GM23338 (cell line): ENCODE measurements around the gene SPATA33. TPM values are rescaled to one million over a fixed set of nuclear protein-coding genes. Genes with fewer than 3 reads are reported as not detected.

ENCODE experiments used
- ATAC-seq: fragments of 200-7000 bp; cut with Tn5 transposase; 3 replicates; pipeline ENCODE4 v1.9.1; 2020
- DNase-seq: peaks from one replicate; pipeline ENCODE4 v3.0.0-alpha.2; 2015; ENCODE audit warnings: low spot score
- H2AFZ ChIP-seq: fragments of 200-600 bp; sonication (generic); 2 replicates; pipeline ENCODE4 v1.8.0; 2016; ENCODE audit warnings: antibody characterized with exemption, mild to moderate bottlenecking, moderate library complexity
- H3F3A ChIP-seq: fragments of 200-600 bp; sonication (generic); replicated peaks from 2 replicates; pipeline ENCODE4 v1.8.0; 2017; ENCODE audit warnings: antibody characterized with exemption, mixed run types, low read depth
- H3K27ac ChIP-seq: fragments of 200-600 bp; sonication (generic); 2 replicates; pipeline ENCODE4 v1.6.1; 2016; ENCODE audit warnings: low read depth
- H3K27me3 ChIP-seq: fragments of 200-600 bp; sonication (generic); 2 replicates; pipeline ENCODE4 v1.8.0; 2016; ENCODE audit warnings: mild to moderate bottlenecking, mixed run types, moderate library complexity; ENCODE audit not compliant: insufficient read depth
- H3K36me3 ChIP-seq: fragments of 200-600 bp; sonication (generic); 2 replicates; pipeline ENCODE4 v1.8.0; 2016; ENCODE audit warnings: mild to moderate bottlenecking; ENCODE audit not compliant: insufficient read depth
- H3K4me1 ChIP-seq: fragments of 200-600 bp; sonication (generic); 2 replicates; pipeline ENCODE4 v1.8.0; 2016; ENCODE audit warnings: mild to moderate bottlenecking, moderate library complexity; ENCODE audit not compliant: insufficient read depth
- H3K4me2 ChIP-seq: fragments of 200-600 bp; sonication (generic); 2 replicates; pipeline ENCODE4 v1.7.1; 2017; ENCODE audit warnings: mixed run types
- H3K4me3 ChIP-seq: fragments of 200-600 bp; sonication (generic); 2 replicates; pipeline ENCODE4 v1.6.1; 2016; ENCODE audit warnings: mixed run types
- H3K79me2 ChIP-seq: fragments of 200-600 bp; sonication (generic); replicated peaks from 2 replicates; pipeline ENCODE4 v1.8.0; 2017; ENCODE audit warnings: mild to moderate bottlenecking; ENCODE audit not compliant: insufficient read depth
- H3K9me2 ChIP-seq: fragments of 200-600 bp; sonication (generic); 2 replicates; pipeline ENCODE4 v1.8.0; 2017; ENCODE audit not compliant: insufficient read depth
- H4K20me1 ChIP-seq: fragments of 200-600 bp; sonication (generic); replicated peaks from 2 replicates; pipeline ENCODE4 v1.8.0; 2017; ENCODE audit warnings: mild to moderate bottlenecking; ENCODE audit not compliant: insufficient read depth
- H3K27ac Mint-ChIP-seq: 2 replicates; pipeline ENCODE4 v1.8.0; 2020; ENCODE audit warnings: inconsistent platforms, mild to moderate bottlenecking, moderate library complexity, mixed read lengths
- H3K27me3 Mint-ChIP-seq: 3 replicates; pipeline ENCODE4 v1.8.0; 2022; ENCODE audit warnings: low read depth, mild to moderate bottlenecking, moderate library complexity, mixed read lengths, inconsistent platforms; ENCODE audit not compliant: insufficient read depth, poor library complexity
- H3K36me3 Mint-ChIP-seq: 3 replicates; pipeline ENCODE4 v1.8.0; 2021; ENCODE audit warnings: low read depth, mild to moderate bottlenecking, inconsistent platforms, moderate library complexity, mixed read lengths
- H3K4me1 Mint-ChIP-seq: 3 replicates; pipeline ENCODE4 v1.8.0; 2020; ENCODE audit warnings: mild to moderate bottlenecking, inconsistent platforms, mixed read lengths
- H3K4me3 Mint-ChIP-seq: 3 replicates; pipeline ENCODE4 v1.8.0; 2021; ENCODE audit warnings: moderate library complexity, mild to moderate bottlenecking, inconsistent platforms, mixed read lengths
- H3K9me3 Mint-ChIP-seq: 3 replicates; pipeline ENCODE4 v1.8.0; 2020; ENCODE audit warnings: moderate library complexity, mild to moderate bottlenecking, inconsistent platforms, mixed read lengths
- CREB1 ChIP-seq: fragments of 250-450 bp; sonication (Bioruptor Pico); IDR thresholded peaks from 2 replicates; pipeline ENCODE4 v1.5.0; 2020; ENCODE audit warnings: low read depth, mild to moderate bottlenecking, moderate library complexity
- ETS1 ChIP-seq: IDR thresholded peaks from 2 replicates; pipeline ENCODE4 v1.6.1; 2016; ENCODE audit warnings: antibody characterized with exemption
- EZH2 ChIP-seq: fragments of 200-600 bp; sonication (generic); IDR thresholded peaks from one replicate; pipeline ENCODE4 v1.8.0; 2017; ENCODE audit warnings: antibody characterized with exemption, mild to moderate bottlenecking, low read depth; ENCODE audit not compliant: unreplicated experiment
- EZH2phosphoT487 ChIP-seq: fragments of 200-600 bp; sonication (generic); IDR thresholded peaks from one replicate; pipeline ENCODE4 v1.8.1; 2018; ENCODE audit warnings: antibody characterized with exemption; ENCODE audit not compliant: unreplicated experiment
- JUNB ChIP-seq: IDR thresholded peaks from one replicate; pipeline ENCODE4 v1.6.1; 2016; ENCODE audit warnings: antibody characterized with exemption; ENCODE audit not compliant: unreplicated experiment
- POLR2AphosphoS5 ChIP-seq: IDR thresholded peaks from 2 replicates; pipeline ENCODE4 v1.6.1; 2016; ENCODE audit warnings: antibody characterized with exemption, low read depth
- REST ChIP-seq: IDR thresholded peaks from one replicate; pipeline ENCODE4 v1.6.1; 2018; ENCODE audit warnings: antibody characterized with exemption; ENCODE audit not compliant: unreplicated experiment
- STAT1 ChIP-seq: IDR thresholded peaks from one replicate; pipeline ENCODE4 v1.6.1; 2016; ENCODE audit warnings: antibody characterized with exemption; ENCODE audit not compliant: unreplicated experiment
- ZNF114 ChIP-seq: fragments of 250-450 bp; sonication (Bioruptor Pico); IDR thresholded peaks from 2 replicates; pipeline ENCODE4 v1.5.0; 2020; ENCODE audit warnings: mild to moderate bottlenecking, moderate library complexity
- ZNF331 ChIP-seq: fragments of 250-450 bp; sonication (Bioruptor Pico); IDR thresholded peaks from 2 replicates; pipeline ENCODE4 v1.5.0; 2020; ENCODE audit warnings: low read depth, mild to moderate bottlenecking, moderate library complexity
- ZNF462 ChIP-seq: fragments of 250-450 bp; sonication (Bioruptor Pico); IDR thresholded peaks from 2 replicates; pipeline ENCODE4 v1.5.0; 2020; ENCODE audit warnings: mild to moderate bottlenecking, moderate library complexity
- polyA plus RNA-seq: library from polyadenylated mRNA; unstranded; fragments of >200 nt; fragmentation: Nextera tagmentation; extraction: Ambion mirVana; gene quantifications from 2 replicates; pipeline ENCODE4 v1.2.1, GENCODE V29; 2016
- total RNA-seq: library from RNA; depleted of rRNA; stranded (reverse); fragments of >200 nt; shearing (Covaris generic); gene quantifications from 2 replicates; pipeline ENCODE4 v1.2.3, GENCODE V29; 2014
- TF ChIP-seq, protein P1 (sequence below), 2 experiments: fragments of 200-600 bp in 1 of 2; sonication (generic) in 1 of 2; conservative IDR thresholded peaks; 2 replicates each; pipeline versions ENCODE4 v1.5.1 to v1.6.1; 2016 to 2017; ENCODE audit warnings: antibody characterized with exemption in 2 of 2, low read depth in 2 of 2, mild to moderate bottlenecking in 2 of 2, moderate library complexity in 1 of 2

The SPATA33 gene
- total and polyA plus RNA-seq, 2 experiments from 2014 or later: 5.8 to 17.4 TPM

- peaks cover 20% of the 10 kb centered on the region for H4K20me1 ChIP-seq
- Mint-ChIP-seq H3K27me3 (peaks cover 25% of the 10 kb centered on the region), H3K36me3 (peaks cover 19% of the 10 kb centered on the region), H3K4me3 (peak overlapping the region; percentile 24; the same call in 1 of the 3 replicates), H3K9me3 (no peaks in the 10 kb centered on the region), H3K4me1 (peaks cover 11% of the 10 kb centered on the region), H3K27ac (no peak overlapping the region)
- DNase-seq (peak; percentile 64), ATAC-seq (peak; percentile 15)
- H3K4me3 ChIP-seq: no peak overlapping the region
- no peak overlapping the region for H3K27ac ChIP-seq
- H3K79me2 ChIP-seq: peaks cover 6% of the 10 kb centered on the region
- 0 out of 2 replicates have a peak, but pooled peaks cover 8% of the 10 kb centered on the region for H3F3A ChIP-seq
- no peaks in the 10 kb centered on the region for H3K9me2 ChIP-seq
- H2AFZ ChIP-seq: no peak overlapping the region
- H3K27me3 ChIP-seq: peaks cover 16% of the 10 kb centered on the region
- peaks cover 12% of the 10 kb centered on the region for H3K4me1 ChIP-seq
- H3K36me3 ChIP-seq: no peaks in the 10 kb centered on the region; the same call in 1 of the 2 replicates
- TF ChIP-seq, protein P1, sequence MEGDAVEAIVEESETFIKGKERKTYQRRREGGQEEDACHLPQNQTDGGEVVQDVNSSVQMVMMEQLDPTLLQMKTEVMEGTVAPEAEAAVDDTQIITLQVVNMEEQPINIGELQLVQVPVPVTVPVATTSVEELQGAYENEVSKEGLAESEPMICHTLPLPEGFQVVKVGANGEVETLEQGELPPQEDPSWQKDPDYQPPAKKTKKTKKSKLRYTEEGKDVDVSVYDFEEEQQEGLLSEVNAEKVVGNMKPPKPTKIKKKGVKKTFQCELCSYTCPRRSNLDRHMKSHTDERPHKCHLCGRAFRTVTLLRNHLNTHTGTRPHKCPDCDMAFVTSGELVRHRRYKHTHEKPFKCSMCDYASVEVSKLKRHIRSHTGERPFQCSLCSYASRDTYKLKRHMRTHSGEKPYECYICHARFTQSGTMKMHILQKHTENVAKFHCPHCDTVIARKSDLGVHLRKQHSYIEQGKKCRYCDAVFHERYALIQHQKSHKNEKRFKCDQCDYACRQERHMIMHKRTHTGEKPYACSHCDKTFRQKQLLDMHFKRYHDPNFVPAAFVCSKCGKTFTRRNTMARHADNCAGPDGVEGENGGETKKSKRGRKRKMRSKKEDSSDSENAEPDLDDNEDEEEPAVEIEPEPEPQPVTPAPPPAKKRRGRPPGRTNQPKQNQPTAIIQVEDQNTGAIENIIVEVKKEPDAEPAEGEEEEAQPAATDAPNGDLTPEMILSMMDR (conservative IDR thresholded peaks at IDR 0.05; ENCODE audit: low read depth in 2 of 2): no peak
- no peak for TF ChIP-seq ETS1
- TF ChIP-seq ZNF462 (CRISPR knock-in tag): no peak
- TF ChIP-seq POLR2AphosphoS5: no peak
- no peak for TF ChIP-seq EZH2
- no peak for TF ChIP-seq JUNB
- no peak for TF ChIP-seq CREB1 (CRISPR knock-in tag)
- TF ChIP-seq ZNF331: no peak
- no peak for TF ChIP-seq STAT1
- no peak for TF ChIP-seq ZNF114 (CRISPR knock-in tag)
- TF ChIP-seq EZH2phosphoT487: no peak
- no peak for TF ChIP-seq REST
- peak overlapping the region; percentile 88 for H3K4me2 ChIP-seq
These were observed 53.3 kb downstream of the SPATA33 start for GRCh38 chr16:89710709-89711564.
